ENCODE data around the gene PTGER4. TPM values are rescaled to one million over a fixed set of nuclear protein-coding genes. Genes with fewer than 3 reads are reported as not detected.

The PTGER4 gene
- total and polyA plus RNA-seq, 2 of the 8 experiments (the other 6 are each of a cell fraction or from before 2014, with no cell fraction given): 0.76 to 1.2 TPM

DNA sequence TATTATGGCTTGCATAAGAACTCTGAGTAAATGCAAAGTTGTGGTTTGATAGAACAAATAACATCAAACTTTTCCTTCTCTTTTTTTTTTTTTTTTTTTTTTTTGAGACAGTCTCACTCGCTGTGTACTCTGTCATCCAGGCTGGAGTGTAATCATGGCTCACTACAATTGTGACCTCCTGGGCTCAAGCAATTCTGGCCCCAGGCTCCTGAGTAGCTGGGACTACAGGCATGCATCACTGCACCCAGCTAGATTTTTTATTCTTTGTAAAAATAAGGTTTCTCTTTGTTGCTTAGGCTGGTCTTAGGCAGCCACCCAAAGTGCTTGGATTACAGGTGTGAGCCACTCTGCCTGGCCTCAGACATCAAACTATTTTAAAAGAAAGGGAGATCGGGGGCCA lies 19.0 kb upstream of the PTGER4 start (continued):
- TF ChIP-seq, protein P1, sequence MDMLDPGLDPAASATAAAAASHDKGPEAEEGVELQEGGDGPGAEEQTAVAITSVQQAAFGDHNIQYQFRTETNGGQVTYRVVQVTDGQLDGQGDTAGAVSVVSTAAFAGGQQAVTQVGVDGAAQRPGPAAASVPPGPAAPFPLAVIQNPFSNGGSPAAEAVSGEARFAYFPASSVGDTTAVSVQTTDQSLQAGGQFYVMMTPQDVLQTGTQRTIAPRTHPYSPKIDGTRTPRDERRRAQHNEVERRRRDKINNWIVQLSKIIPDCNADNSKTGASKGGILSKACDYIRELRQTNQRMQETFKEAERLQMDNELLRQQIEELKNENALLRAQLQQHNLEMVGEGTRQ (IDR thresholded peaks at IDR 0.05; ENCODE audit: low read length): no peak
- TF ChIP-seq CBX8 (IDR thresholded peaks at IDR 0.05; ENCODE audit: borderline replicate concordance, low read depth, low read length) (no peak), SP4 (IDR thresholded peaks at IDR 0.05; ENCODE audit: low read length) (no peak)
